Peyer's patch (tissue), 4 donors: ENCODE data around the gene CLEC16A.

Experiments
- CTCF ChIP-seq, 6 experiments: fragments of 450-650 bp in 4 of 6; fragments of 200-600 bp in 2 of 6; sonication (generic) in 1 of 6; IDR thresholded peaks; one replicate each; pipeline ENCODE4 v1.5.1; 2017 to 2019; ENCODE audit warnings: antibody characterized with exemption in 6 of 6, mild to moderate bottlenecking in 3 of 6, moderate library complexity in 1 of 6
- POLR2A ChIP-seq, 2 donors: fragments of 450-650 bp; IDR thresholded peaks; one replicate each; pipeline ENCODE4 v1.5.1; 2017; ENCODE audit warnings: antibody characterized with exemption in 2 of 2, mild to moderate bottlenecking in 2 of 2, moderate library complexity in 2 of 2

GRCh38 chr16:11084876-11085485 lies 140.6 kb downstream of the CLEC16A start:
- no peak for TF ChIP-seq CTCF (IDR thresholded peaks at IDR 0.05)
- no peak for TF ChIP-seq POLR2A (IDR thresholded peaks at IDR 0.05)
